ENCODE measurements around the gene ERV3-1. TPM values are rescaled to one million over a fixed set of nuclear protein-coding genes. Genes with fewer than 3 reads are reported as not detected.

The ERV3-1 gene
- 7.0 and 9.0 TPM in 2 replicates for total RNA-seq

GRCh38 chr7:65006094-65006992 lies at the start of gene ERV3-1:
TSS of gene ERV3-1 (minus strand) at chr7:65006687. CDS start at chr7:64993026, 13,661 bp downstream.

GRCh38 chr7:64990936-64991335 lies 15.6 kb downstream of the ERV3-1 start, which contains the start of gene ZNF117:
TSS of gene ZNF117 (minus strand) at chr7:64991036.

Other genes starting within 250 kb of the ERV3-1 start
- gene ZNF138, start 212.3 kb downstream of the ERV3-1 start, total RNA-seq: 3.4 and 3.6 TPM in 2 replicates
- gene ZNF273, start 103.4 kb downstream of the ERV3-1 start, total RNA-seq: 1.9 and 3.4 TPM in 2 replicates
- 6.0 and 6.5 TPM in 2 replicates for gene ZNF117, start 15.7 kb downstream of the ERV3-1 start, total RNA-seq